CMK (cell line): ENCODE measurements around the gene SCAPER.

Experiments used
- DNase-seq: peaks from one replicate; pipeline ENCODE4 v3.0.0-alpha.2; 2010; ENCODE audit warnings: low read depth

The SCAPER gene, protein sequence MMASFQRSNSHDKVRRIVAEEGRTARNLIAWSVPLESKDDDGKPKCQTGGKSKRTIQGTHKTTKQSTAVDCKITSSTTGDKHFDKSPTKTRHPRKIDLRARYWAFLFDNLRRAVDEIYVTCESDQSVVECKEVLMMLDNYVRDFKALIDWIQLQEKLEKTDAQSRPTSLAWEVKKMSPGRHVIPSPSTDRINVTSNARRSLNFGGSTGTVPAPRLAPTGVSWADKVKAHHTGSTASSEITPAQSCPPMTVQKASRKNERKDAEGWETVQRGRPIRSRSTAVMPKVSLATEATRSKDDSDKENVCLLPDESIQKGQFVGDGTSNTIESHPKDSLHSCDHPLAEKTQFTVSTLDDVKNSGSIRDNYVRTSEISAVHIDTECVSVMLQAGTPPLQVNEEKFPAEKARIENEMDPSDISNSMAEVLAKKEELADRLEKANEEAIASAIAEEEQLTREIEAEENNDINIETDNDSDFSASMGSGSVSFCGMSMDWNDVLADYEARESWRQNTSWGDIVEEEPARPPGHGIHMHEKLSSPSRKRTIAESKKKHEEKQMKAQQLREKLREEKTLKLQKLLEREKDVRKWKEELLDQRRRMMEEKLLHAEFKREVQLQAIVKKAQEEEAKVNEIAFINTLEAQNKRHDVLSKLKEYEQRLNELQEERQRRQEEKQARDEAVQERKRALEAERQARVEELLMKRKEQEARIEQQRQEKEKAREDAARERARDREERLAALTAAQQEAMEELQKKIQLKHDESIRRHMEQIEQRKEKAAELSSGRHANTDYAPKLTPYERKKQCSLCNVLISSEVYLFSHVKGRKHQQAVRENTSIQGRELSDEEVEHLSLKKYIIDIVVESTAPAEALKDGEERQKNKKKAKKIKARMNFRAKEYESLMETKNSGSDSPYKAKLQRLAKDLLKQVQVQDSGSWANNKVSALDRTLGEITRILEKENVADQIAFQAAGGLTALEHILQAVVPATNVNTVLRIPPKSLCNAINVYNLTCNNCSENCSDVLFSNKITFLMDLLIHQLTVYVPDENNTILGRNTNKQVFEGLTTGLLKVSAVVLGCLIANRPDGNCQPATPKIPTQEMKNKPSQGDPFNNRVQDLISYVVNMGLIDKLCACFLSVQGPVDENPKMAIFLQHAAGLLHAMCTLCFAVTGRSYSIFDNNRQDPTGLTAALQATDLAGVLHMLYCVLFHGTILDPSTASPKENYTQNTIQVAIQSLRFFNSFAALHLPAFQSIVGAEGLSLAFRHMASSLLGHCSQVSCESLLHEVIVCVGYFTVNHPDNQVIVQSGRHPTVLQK (N-terminal part only)

DNA sequence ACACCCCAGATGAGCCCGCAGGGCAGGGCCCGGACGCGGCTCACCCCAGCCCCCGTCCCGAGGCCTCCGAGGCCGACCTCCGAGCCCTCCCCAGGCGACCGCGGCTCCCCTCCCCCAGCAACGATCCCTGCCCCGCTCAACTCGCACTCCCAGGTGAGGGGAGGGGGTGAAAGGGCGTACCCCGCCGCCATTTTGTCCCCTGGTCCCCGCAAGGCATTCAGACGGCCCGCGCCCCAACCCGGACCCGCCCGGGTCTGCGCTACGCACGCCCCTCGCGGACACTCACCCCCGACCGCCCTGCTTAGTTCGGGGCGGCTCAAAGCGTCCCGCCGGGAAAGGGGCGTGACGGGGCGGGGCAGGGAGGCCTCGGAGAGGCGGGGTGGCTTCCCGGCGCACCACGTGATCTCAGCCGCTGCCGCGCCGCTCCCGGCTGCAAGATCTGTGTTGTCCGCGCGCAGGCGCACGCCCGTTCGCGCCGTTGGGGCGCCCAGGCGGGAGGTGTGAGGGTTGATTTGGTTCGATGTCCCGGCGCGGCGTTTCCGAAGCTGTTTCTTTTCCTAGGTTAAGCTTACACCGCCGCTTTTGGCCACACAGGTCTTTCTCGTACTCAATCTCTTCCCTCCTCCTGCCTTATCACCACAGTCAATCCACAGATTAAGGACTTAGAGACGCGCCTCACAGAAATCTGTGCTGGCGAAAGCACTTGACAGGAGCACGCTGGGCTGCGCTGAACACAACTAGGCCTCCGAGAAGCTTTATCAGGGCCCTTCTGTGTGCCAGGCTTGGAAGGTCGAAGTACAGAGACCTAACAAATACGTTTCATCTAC, at the start of gene SCAPER:
TSS of gene SCAPER (minus strand) at position 328 of the 827 bp plus-strand sequence. CDS start 21,523 bp downstream, outside the sequence.
- DNase-seq, result peak; percentile 81

DNA sequence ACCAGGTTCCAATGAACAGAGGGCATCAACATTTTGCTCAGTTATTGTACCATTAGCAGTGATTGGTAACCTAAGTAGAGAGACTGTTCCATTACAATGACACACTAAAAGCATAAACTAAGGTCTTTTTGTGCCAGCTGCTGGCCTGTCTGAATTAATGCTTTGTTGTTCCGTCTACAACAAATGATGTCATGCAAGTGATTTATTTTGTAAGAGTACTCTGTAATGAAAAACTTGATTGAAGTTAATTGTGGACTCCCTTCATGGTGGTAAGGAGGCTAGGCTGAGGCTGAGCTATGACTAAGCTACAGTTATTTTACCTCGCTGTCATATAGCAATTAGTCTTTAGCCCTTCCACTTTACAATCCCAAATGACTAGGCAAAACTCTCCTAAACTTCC, 49.6 kb upstream of the SCAPER start:
- no peak for DNase-seq

DNA sequence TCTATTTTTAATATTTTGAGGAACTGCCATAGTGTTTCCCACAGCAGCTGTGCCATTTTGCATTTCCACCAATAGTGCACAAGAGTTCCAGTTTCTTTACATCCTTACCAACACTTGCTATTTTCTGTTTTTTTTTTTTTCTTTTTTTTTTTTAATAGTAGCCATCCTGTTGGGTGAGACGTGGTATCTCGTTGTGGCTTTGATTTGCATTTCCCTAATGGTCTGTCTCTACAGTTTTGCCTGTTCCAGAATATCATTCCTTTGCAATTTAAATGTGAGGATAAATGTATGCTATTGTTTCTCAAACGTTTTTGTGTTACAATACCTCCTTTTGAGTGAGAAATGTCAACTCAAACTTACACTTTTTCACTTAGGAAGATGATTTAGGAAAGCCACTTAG, 48.8 kb upstream of the SCAPER start:
- DNase-seq, result no peak

- peak; percentile 47 for DNase-seq
Measured at GRCh38 chr15:76951220-76951619, 46.1 kb upstream of the SCAPER start.

GRCh38 chr15:76947454-76947853, 42.3 kb upstream of the SCAPER start:
- DNase-seq, result no peak

DNA sequence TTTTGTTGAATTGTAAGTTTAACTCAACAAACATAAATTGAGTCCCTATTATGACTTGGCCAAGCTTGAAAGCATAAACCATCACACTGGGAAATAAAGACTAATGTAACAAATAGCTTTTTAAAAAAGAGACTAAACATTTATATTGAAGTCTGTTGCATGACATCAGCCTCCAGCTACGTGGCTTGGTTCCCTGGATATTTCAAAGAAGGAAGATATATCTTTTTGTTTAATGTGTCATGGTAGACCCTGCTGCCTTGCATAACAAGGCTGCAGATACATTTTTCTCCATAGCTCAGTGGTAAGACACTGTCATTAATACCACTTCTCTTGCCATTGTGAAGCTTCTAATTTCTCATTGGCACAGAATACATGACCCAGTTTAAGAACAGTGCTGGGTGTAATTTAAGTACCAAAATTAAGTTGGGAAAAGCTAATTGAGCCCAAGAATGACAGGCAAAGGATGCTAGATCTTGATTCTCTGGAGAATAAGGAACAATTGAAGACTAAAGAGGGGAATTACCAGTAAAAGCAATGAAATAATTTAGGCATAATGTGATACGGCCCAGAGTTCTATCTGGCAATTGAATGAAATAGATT, 40.5 kb upstream of the SCAPER start:
- no peak for DNase-seq

DNA sequence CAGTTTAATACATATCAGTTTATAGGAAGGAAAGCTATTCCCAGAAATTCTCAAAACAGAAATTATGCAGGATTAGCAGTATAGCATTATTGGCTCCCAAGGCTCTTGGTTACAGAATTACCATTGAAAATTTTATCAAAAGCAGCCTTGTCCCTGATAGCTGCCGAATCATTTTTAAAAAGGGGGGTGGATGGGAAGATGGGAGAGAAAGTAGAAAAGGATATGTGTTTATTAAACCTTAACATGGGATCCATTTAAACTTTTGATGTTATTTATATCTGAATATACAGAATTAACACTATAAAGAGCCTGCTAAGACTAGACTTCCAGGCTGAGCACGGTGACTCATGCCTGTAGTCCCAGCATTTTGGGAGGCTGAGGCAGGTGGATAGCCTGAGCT, 37.2 kb upstream of the SCAPER start:
- no peak for DNase-seq

GRCh38 chr15:76941636-76942035, 36.5 kb upstream of the SCAPER start:
- no peak for DNase-seq

- no peak for DNase-seq
Measured at GRCh38 chr15:76939715-76940114, 34.6 kb upstream of the SCAPER start.

DNA sequence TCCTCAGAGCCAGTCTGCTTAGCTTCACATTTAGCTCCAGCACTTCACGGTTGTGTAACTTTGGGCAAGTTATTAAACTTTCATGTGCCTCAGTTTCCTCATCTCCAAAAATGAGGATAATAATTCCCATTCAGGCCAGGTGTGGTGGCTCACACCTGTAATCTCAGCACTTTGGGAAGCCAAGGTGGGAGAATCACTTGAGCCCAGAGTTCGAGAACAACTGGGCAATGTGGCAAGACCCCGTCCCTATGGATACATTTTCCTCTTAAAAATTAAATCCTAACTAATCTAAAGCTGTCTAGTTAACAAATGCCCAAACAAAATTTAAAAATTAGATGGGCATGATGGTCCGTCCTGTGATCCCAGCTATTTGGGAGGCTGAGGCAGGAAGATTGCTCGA, 33.6 kb upstream of the SCAPER start:
- DNase-seq, result no peak

GRCh38 chr15:76936671-76937070, 31.5 kb upstream of the SCAPER start:
- DNase-seq, result no peak

DNA sequence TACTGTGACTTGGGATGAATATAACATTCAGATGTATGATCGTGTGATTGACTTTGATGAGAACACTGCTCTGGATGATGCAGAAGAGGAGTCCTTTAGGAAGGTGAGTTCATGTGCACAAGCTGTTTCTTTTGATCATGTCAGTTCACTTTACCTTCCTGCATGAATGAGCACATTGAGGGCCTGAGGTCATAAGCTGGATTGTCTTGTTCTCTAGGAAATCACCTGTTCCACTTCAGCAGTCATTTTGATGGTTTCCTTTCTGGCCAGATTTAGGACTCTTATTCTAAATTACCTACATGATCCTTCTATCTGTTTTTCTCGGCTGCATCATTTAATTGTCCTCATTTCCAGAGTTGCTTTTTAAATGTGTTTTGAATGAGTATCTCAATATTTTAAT, 30.5 kb upstream of the SCAPER start:
- no peak for DNase-seq

- no peak for DNase-seq
Measured at GRCh38 chr15:76932135-76932966, 27.2 kb upstream of the SCAPER start.

- DNase-seq, result peak; percentile 86
Measured at GRCh38 chr15:76931397-76932134, 26.4 kb upstream of the SCAPER start, which contains the start of gene RCN2. RCN2 (plus strand) TSS chr15:76931749; CDS start chr15:76931842, 93 bp downstream.

DNA sequence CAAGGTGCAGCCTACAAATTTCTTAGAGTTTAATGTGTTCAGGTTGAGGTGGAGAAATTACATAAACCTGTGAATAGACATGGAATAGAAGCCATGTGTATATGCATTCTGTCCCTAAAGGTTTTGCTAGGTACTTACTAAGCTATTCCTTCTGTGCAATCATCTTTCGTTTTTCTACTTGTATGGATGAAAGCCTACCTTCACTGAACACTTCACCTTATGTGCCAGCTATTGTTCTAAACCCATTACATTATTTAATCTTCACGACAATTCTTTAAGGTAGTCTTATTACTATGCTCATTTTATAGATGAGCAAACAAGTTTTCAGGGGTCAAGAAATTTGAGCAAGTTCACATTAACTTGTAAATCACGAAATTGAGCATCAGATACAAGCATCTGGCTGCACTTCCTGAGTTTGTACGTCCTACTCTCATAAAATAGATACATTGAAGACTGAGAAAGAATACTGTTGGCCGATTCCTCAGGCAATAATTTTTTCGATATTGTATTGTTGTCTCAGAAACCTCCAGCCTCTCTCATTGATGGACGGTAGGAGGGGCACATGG, 25.8 kb upstream of the SCAPER start:
- DNase-seq, result peak; percentile 9

DNA sequence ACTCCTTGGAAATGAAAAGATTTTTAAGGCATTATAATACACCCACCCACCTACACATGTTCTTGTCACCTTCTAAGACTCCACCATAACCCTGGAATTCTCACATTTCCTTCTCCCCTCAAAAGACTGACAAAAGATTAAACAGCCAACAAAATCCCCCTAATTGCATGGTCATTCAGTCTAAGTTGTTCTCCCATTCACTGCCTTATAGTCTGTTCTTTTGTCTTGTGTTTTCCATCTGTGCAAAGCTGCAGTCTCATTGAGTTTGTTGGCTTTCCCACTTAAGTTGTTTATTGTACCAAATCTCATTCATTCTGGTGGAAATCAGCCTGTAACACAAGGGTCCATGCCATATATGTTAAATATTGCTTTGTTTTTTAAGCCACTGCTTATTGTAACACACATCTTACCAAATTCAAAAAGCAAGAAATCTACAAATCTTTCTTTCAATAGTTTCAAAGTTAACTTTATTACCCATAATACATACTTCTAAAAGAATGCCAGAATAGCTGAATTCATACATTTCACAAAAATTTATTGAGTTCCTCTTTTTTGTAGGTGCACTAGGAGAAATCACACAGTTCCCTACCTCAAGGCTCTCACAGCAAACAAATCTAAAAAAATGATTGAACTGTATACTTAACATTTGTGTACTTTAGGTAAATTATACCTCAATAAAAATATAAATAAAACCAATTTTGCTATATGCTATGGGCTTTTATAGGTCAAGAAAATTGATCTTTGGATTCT, 24.0 kb upstream of the SCAPER start:
- no peak for DNase-seq

GRCh38 chr15:76928201-76928600, 23.1 kb upstream of the SCAPER start:
- DNase-seq, result no peak

DNA sequence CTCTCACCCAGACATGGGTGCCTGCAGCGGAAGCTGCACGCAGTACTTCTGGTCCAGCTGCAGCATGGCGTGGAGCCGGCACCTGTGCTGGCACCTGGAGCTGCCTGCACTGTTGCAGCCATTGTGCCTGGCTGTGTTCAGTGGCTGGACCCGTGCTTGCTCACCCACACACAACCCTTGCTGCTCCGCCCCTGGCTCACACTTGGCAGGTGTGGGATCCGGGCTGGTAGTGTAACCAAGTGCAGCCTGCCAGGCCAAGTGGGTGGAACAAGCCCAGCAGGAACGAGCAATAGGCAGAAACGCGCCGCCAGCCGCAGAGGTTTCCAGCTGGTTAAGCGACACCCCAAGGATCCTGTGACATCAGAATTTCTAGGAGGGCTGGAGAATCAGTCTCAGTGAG, 11.2 kb upstream of the SCAPER start:
- DNase-seq, result no peak
